GM12864 (cell line): ENCODE data around the gene SLC6A3.

ENCODE experiments used
- DNase-seq: peaks from one replicate; pipeline ENCODE4 v3.0.0-alpha.2; 2011; ENCODE audit warnings: low read depth
- H3K4me3 ChIP-seq: 2 replicates; pipeline ENCODE4 v1.5.1; 2011; ENCODE audit warnings: mild to moderate bottlenecking, low read depth, low read length, control low read depth
- CTCF ChIP-seq: IDR thresholded peaks from 2 replicates; pipeline ENCODE4 v1.5.1; 2011; ENCODE audit warnings: low read depth, mild to moderate bottlenecking, moderate library complexity, low read length, control low read depth, inconsistent platforms; ENCODE audit errors: missing control alignments

Gene SLC6A3

GRCh38 chr5:1435369-1435768, 9.9 kb downstream of the SLC6A3 start:
- TF ChIP-seq CTCF, result no peak
- H3K4me3 ChIP-seq, result no peak overlapping the region
- no peak for DNase-seq

GRCh38 chr5:1432296-1432695, 12.9 kb downstream of the SLC6A3 start:
- no peak overlapping the region for H3K4me3 ChIP-seq
- no peak for TF ChIP-seq CTCF
- no peak for DNase-seq

- DNase-seq, result no peak
Measured at GRCh38 chr5:1431896-1432295, 13.3 kb downstream of the SLC6A3 start.

GRCh38 chr5:1431021-1431811, 14.0 kb downstream of the SLC6A3 start:
- no peak for DNase-seq
- TF ChIP-seq CTCF, result no peak
- no peak overlapping the region for H3K4me3 ChIP-seq

More at GRCh38 chr5:1431896-1432295, 13.3 kb downstream of the SLC6A3 start:
- no peak for TF ChIP-seq CTCF
- no peak overlapping the region for H3K4me3 ChIP-seq

GRCh38 chr5:1430121-1430795, 15.0 kb downstream of the SLC6A3 start:
- no peak overlapping the region for H3K4me3 ChIP-seq
- no peak for DNase-seq
- no peak for TF ChIP-seq CTCF

GRCh38 chr5:1429496-1429895, 15.7 kb downstream of the SLC6A3 start:
- no peak for TF ChIP-seq CTCF
- no peak for DNase-seq
- H3K4me3 ChIP-seq, result no peak overlapping the region
